ENCODE measurements around the gene QSER1.
"Not testable (repeated sequence)": the region's sequence is repeated elsewhere in the genome, so short reads cannot be mapped to it uniquely, and the experiment has no call there.

QSER1 gene

GRCh38 chr11:32968541-32968940 is 75.9 kb downstream of the QSER1 start:
- no peak for TF ChIP-seq CTCF (IDR thresholded peaks at IDR 0.05; ENCODE audit: insufficient read depth, low read length)
- TF ChIP-seq SPI1 (IDR thresholded peaks at IDR 0.05; ENCODE audit: borderline replicate concordance, low read depth): no peak
- TF ChIP-seq POLR2AphosphoS5 (IDR thresholded peaks at IDR 0.05; ENCODE audit: low read depth): no peak
- no peak for DNase-seq (ENCODE audit: low read depth in 1 of 2, low spot score in 1 of 2)
- Histone ChIP-seq H3K27ac (replicated peaks) (no peak overlapping the region), H3K4me3 (replicated peaks; ENCODE audit: insufficient read depth, low read length) (no peak overlapping the region), H3K27me3 (ENCODE audit: insufficient read depth, poor library complexity, severe bottlenecking) (no peaks in the 10 kb centered on the region)

DNA sequence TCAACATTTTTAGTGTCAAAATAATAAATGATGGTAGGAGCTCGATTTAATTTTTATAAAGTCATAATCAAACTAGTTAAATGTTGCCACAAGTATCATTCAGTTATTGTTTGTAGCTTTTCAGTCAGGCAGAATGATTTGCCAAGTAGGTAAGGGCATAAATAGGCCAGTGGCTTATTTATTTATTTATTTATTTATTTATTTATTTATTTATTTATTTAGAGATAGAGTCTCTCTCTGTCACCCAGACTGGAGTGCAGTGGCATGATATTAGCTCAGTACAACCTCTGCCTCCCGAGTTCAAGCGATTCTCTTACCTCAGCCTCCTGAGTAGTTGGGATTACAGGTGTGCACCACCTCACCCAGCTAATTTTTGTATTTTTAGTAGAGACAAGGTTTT is 79.6 kb downstream of the QSER1 start:
- DNase-seq (ENCODE audit: low read depth in 1 of 2, low spot score in 1 of 2); H3K27ac ChIP-seq (replicated peaks); H3K4me3 ChIP-seq (replicated peaks; ENCODE audit: insufficient read depth, low read length); H3K27me3 ChIP-seq (ENCODE audit: insufficient read depth, poor library complexity, severe bottlenecking): not testable (repeated sequence)

GRCh38 chr11:32972781-32973180 is 80.2 kb downstream of the QSER1 start:
- Histone ChIP-seq H3K27me3 (ENCODE audit: insufficient read depth, poor library complexity, severe bottlenecking) (no peaks in the 10 kb centered on the region), H3K27ac (replicated peaks) (no peak overlapping the region), H3K4me3 (replicated peaks; ENCODE audit: insufficient read depth, low read length) (no peak overlapping the region)
- DNase-seq (ENCODE audit: low read depth in 1 of 2, low spot score in 1 of 2): no peak
- no peak for TF ChIP-seq GABPA (IDR thresholded peaks at IDR 0.05; ENCODE audit: low read depth)
- TF ChIP-seq CTCF (IDR thresholded peaks at IDR 0.05; ENCODE audit: insufficient read depth, low read length): no peak
- no peak for TF ChIP-seq SPI1 (IDR thresholded peaks at IDR 0.05; ENCODE audit: borderline replicate concordance, low read depth)
- TF ChIP-seq, protein P1, sequence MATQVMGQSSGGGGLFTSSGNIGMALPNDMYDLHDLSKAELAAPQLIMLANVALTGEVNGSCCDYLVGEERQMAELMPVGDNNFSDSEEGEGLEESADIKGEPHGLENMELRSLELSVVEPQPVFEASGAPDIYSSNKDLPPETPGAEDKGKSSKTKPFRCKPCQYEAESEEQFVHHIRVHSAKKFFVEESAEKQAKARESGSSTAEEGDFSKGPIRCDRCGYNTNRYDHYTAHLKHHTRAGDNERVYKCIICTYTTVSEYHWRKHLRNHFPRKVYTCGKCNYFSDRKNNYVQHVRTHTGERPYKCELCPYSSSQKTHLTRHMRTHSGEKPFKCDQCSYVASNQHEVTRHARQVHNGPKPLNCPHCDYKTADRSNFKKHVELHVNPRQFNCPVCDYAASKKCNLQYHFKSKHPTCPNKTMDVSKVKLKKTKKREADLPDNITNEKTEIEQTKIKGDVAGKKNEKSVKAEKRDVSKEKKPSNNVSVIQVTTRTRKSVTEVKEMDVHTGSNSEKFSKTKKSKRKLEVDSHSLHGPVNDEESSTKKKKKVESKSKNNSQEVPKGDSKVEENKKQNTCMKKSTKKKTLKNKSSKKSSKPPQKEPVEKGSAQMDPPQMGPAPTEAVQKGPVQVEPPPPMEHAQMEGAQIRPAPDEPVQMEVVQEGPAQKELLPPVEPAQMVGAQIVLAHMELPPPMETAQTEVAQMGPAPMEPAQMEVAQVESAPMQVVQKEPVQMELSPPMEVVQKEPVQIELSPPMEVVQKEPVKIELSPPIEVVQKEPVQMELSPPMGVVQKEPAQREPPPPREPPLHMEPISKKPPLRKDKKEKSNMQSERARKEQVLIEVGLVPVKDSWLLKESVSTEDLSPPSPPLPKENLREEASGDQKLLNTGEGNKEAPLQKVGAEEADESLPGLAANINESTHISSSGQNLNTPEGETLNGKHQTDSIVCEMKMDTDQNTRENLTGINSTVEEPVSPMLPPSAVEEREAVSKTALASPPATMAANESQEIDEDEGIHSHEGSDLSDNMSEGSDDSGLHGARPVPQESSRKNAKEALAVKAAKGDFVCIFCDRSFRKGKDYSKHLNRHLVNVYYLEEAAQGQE (IDR thresholded peaks at IDR 0.05; ENCODE audit: insufficient replicate concordance, low read depth): no peak
- TF ChIP-seq POLR2AphosphoS5 (IDR thresholded peaks at IDR 0.05; ENCODE audit: low read depth): no peak

DNA sequence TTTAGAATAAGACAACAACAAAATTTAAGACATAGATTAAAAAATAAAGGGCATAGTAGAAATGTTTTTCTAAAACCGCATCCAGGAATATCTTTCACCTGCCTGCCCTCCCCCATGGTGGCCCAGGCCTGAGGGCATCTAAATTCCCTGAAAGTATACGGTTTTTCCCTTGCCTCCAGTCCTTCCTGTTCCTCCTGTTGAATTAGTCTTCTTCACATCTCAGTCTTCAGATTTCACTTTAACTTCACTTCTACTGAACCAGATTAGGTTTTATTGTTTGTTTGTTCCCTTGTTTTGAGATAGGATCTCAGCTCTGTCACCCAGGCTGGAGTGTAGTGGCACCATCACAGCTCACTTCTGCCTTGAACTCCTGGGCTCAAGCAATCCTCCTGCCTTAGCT is 90.0 kb downstream of the QSER1 start:
- H3K4me3 ChIP-seq (replicated peaks; ENCODE audit: insufficient read depth, low read length): no peak overlapping the region
- TF ChIP-seq SPI1 (IDR thresholded peaks at IDR 0.05; ENCODE audit: borderline replicate concordance, low read depth): no peak
- TF ChIP-seq, protein P1 (IDR thresholded peaks at IDR 0.05; ENCODE audit: insufficient replicate concordance, low read depth): no peak
- no peak overlapping the region for H3K27ac ChIP-seq (replicated peaks)
- no peak for DNase-seq (ENCODE audit: low read depth in 1 of 2, low spot score in 1 of 2)
- H3K27me3 ChIP-seq (ENCODE audit: insufficient read depth, poor library complexity, severe bottlenecking): no peaks in the 10 kb centered on the region

GRCh38 chr11:32983506-32983905 is 90.9 kb downstream of the QSER1 start:
- Histone ChIP-seq H3K27me3 (ENCODE audit: insufficient read depth, poor library complexity, severe bottlenecking) (no peaks in the 10 kb centered on the region), H3K4me3 (replicated peaks; ENCODE audit: insufficient read depth, low read length) (no peak overlapping the region), H3K27ac (replicated peaks) (no peak overlapping the region)
- no peak for DNase-seq (ENCODE audit: low read depth in 1 of 2, low spot score in 1 of 2)
- TF ChIP-seq, protein P1 (IDR thresholded peaks at IDR 0.05; ENCODE audit: insufficient replicate concordance, low read depth): no peak
- TF ChIP-seq POLR2AphosphoS5 (IDR thresholded peaks at IDR 0.05; ENCODE audit: low read depth): 0 out of 2 replicates have a peak, but pooled peaks have one; percentile 10

Measured in HL-60 (cell line).